ENCODE data around the gene C6orf47. TPM values are rescaled to one million over a fixed set of nuclear protein-coding genes. Genes with fewer than 3 reads are reported as not detected.

The C6orf47 gene
- total and polyA plus RNA-seq, 2 experiments from 2014 or later = 24.5 to 29.2 TPM

DNA sequence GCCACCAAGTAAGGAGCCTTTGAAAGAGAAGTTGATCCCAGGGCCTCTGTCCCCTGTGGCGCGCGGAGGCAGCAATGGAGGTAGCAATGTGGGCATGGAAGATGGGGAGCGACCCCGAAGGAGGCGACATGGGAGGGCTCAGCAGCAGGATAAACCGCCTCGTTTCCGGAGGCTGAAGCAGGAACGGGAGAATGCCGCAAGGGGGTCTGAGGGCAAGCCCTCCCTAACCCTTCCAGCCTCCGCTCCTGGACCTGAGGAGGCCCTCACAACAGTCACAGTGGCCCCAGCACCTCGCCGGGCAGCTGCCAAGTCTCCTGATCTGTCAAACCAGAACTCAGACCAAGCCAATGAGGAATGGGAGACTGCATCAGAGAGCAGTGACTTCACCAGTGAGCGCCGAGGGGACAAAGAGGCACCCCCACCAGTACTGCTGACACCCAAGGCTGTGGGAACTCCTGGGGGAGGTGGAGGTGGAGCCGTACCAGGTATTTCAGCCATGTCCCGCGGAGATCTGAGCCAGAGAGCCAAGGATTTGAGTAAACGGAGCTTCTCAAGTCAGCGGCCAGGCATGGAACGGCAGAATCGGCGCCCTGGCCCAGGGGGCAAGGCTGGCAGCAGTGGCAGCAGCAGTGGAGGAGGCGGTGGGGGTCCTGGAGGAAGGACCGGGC, 28.2 kb downstream of the C6orf47 start:
- no peaks in the 10 kb centered on the region for H3K4me1 ChIP-seq (ENCODE audit: low read depth)
- TF ChIP-seq, protein P1, sequence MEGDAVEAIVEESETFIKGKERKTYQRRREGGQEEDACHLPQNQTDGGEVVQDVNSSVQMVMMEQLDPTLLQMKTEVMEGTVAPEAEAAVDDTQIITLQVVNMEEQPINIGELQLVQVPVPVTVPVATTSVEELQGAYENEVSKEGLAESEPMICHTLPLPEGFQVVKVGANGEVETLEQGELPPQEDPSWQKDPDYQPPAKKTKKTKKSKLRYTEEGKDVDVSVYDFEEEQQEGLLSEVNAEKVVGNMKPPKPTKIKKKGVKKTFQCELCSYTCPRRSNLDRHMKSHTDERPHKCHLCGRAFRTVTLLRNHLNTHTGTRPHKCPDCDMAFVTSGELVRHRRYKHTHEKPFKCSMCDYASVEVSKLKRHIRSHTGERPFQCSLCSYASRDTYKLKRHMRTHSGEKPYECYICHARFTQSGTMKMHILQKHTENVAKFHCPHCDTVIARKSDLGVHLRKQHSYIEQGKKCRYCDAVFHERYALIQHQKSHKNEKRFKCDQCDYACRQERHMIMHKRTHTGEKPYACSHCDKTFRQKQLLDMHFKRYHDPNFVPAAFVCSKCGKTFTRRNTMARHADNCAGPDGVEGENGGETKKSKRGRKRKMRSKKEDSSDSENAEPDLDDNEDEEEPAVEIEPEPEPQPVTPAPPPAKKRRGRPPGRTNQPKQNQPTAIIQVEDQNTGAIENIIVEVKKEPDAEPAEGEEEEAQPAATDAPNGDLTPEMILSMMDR (IDR thresholded peaks at IDR 0.05; ENCODE audit: low read depth, low read length) = no peak
- H3K4me3 ChIP-seq = no peak overlapping the region
- H3K27me3 ChIP-seq = no peaks in the 10 kb centered on the region
- DNase-seq (ENCODE audit: low read depth in 1 of 2, low spot score in 1 of 2) = no peak
- H3K27ac ChIP-seq = peak overlapping the region; percentile 80
- H3K36me3 ChIP-seq = peaks cover 92% of the 10 kb centered on the region
- no peaks in the 10 kb centered on the region for H3K9me3 ChIP-seq (ENCODE audit: low read depth)

DNA sequence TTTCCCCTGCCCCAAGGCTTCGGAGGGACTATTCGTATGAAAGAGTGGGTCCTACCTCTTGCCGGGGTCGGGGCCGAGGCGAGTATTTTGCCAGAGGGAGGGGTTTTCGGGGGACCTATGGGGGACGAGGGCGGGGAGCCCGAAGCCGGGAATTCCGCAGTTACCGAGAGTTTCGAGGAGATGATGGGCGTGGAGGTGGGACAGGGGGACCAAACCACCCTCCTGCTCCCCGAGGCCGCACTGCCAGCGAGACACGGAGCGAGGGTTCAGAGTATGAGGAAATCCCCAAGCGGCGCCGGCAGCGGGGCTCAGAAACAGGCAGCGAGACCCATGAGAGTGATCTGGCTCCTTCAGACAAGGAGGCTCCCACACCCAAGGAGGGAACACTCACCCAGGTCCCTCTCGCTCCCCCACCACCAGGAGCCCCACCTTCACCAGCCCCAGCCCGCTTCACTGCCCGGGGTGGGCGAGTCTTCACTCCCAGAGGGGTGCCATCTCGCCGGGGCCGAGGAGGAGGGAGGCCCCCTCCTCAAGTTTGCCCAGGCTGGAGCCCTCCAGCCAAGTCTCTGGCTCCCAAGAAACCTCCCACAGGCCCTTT, 28.8 kb downstream of the C6orf47 start:
- peak overlapping the region; percentile 80 for H3K27ac ChIP-seq
- TF ChIP-seq, protein P1 (IDR thresholded peaks at IDR 0.05; ENCODE audit: low read depth, low read length) = no peak
- H3K36me3 ChIP-seq = peaks cover 91% of the 10 kb centered on the region

DNA sequence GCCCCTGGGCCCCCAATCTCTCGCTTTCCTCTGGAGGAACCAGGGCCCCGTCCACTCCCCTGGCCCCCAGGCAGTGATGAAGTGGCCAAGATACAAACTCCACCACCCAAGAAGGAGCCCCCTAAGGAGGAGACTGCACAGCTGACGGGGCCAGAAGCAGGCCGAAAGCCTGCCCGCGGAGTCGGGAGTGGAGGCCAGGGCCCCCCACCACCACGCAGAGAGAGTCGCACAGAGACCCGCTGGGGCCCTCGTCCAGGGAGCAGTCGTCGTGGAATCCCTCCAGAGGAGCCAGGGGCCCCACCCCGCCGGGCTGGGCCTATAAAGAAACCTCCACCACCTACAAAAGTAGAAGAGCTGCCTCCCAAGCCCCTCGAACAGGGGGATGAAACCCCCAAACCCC, 29.4 kb downstream of the C6orf47 start:
- Histone ChIP-seq H3K4me3 (no peak overlapping the region), H3K4me1 (ENCODE audit: low read depth) (no peaks in the 10 kb centered on the region), H3K27me3 (no peaks in the 10 kb centered on the region), H3K36me3 (peaks cover 91% of the 10 kb centered on the region), H3K27ac (peak overlapping the region; percentile 23), H3K9me3 (ENCODE audit: low read depth) (no peaks in the 10 kb centered on the region)
- no peak for DNase-seq (ENCODE audit: low read depth in 1 of 2, low spot score in 1 of 2)
- TF ChIP-seq, protein P1 (IDR thresholded peaks at IDR 0.05; ENCODE audit: low read depth, low read length) = no peak

More for the DNA sequence above, 28.8 kb downstream of the C6orf47 start:
- DNase-seq (ENCODE audit: low read depth in 1 of 2, low spot score in 1 of 2) = no peak
- no peaks in the 10 kb centered on the region for H3K4me1 ChIP-seq (ENCODE audit: low read depth)
- H3K9me3 ChIP-seq (ENCODE audit: low read depth) = no peaks in the 10 kb centered on the region
- H3K4me3 ChIP-seq = no peak overlapping the region
- H3K27me3 ChIP-seq = no peaks in the 10 kb centered on the region

DNA sequence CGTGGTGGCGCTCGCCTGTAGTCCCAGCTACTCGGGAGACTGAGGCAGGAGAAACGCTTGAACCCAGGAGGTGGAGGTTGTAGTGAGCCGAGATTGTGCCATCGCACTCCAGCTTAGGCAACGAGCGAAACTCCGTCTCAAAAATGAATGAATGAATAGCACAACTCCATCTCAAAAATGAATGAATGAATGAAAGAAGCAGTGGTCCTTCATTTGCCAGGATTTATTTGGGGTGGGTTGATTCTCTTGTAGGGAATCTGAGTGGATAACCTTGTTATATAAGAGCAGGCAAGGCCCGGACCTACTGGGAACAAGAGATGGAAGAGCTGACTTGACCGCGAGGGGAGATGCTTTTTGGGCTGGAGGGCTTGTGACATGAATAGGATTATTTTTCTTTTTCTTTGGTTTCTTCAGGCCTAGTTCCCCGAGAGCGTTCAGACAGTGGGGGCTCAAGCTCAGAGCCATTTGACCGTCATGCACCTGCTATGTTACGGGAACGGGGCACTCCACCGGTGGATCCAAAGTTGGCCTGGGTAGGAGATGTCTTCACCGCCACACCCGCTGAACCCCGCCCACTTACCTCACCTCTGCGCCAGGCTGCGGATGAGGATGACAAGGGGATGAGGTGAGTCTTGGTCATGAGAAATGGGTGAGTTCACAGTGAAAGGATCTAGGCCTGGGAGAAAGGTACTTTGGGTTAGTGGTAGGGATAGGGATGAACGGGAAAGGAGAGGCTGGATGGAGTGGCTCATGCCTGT, 30.2 kb downstream of the C6orf47 start:
- Histone ChIP-seq H3K9me3 (ENCODE audit: low read depth) (no peaks in the 10 kb centered on the region), H3K36me3 (peaks cover 91% of the 10 kb centered on the region), H3K27me3 (no peaks in the 10 kb centered on the region), H3K27ac (peak overlapping the region; percentile 23), H3K4me1 (ENCODE audit: low read depth) (no peaks in the 10 kb centered on the region), H3K4me3 (no peak overlapping the region)
- DNase-seq (ENCODE audit: low read depth in 1 of 2, low spot score in 1 of 2) = no peak
- TF ChIP-seq, protein P1 (IDR thresholded peaks at IDR 0.05; ENCODE audit: low read depth, low read length) = no peak

DNA sequence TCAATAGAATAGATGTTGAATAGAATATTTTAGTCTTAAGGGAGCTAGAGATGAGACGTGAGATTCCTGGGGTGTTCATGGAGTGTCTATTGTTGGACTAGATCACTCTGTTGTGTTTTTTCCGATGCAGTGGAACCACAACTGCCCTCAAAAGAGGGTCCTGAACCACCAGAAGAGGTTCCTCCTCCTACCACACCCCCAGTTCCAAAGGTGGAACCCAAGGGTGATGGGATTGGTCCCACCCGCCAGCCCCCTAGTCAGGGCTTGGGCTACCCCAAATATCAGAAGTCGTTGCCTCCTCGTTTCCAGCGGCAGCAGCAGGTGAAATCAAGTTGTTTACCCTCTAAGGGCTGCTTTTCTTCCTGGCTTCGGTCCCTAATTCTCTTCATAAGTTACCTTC, 31.6 kb downstream of the C6orf47 start:
- TF ChIP-seq, protein P1 (IDR thresholded peaks at IDR 0.05; ENCODE audit: low read depth, low read length) = no peak
- DNase-seq (ENCODE audit: low read depth in 1 of 2, low spot score in 1 of 2) = no peak
- Histone ChIP-seq H3K36me3 (peaks cover 90% of the 10 kb centered on the region), H3K27ac (no peak overlapping the region), H3K4me3 (no peak overlapping the region), H3K27me3 (no peaks in the 10 kb centered on the region), H3K4me1 (ENCODE audit: low read depth) (no peaks in the 10 kb centered on the region), H3K9me3 (ENCODE audit: low read depth) (no peaks in the 10 kb centered on the region)

All from cardiac muscle cell (in vitro differentiated cells and primary cell).